MM.1S (cell line): Measurements from ENCODE around the gene ITM2B.

ENCODE experiments used
- DNase-seq: peaks from one replicate; pipeline ENCODE4 v3.0.0-alpha.2; 2015
- H2AFZ ChIP-seq: fragments of 300-600 bp; sonication (generic); 2 replicates; pipeline ENCODE4 v1.6.0; 2016; ENCODE audit warnings: antibody characterized with exemption, low read length
- H3F3A ChIP-seq: fragments of 300-600 bp; sonication (generic); 2 replicates; pipeline ENCODE4 v1.6.1; 2016; ENCODE audit warnings: mild to moderate bottlenecking, antibody characterized with exemption, low read length, moderate library complexity, mixed read lengths; ENCODE audit not compliant: insufficient read depth
- H3K27ac ChIP-seq: fragments of 300-600 bp; sonication (generic); 2 replicates; pipeline ENCODE4 v1.5.1; 2016; ENCODE audit warnings: mild to moderate bottlenecking, low read length
- H3K27me3 ChIP-seq: fragments of 300-600 bp; sonication (generic); replicated peaks from 2 replicates; pipeline ENCODE4 v1.6.0; 2016; ENCODE audit warnings: low read length; ENCODE audit not compliant: insufficient read depth
- H3K36me3 ChIP-seq: fragments of 300-600 bp; sonication (generic); replicated peaks from 2 replicates; pipeline ENCODE4 v1.6.1; 2016; ENCODE audit warnings: mild to moderate bottlenecking, low read length, mixed read lengths; ENCODE audit not compliant: insufficient read depth
- H3K4me1 ChIP-seq: fragments of 300-600 bp; sonication (generic); 2 replicates; pipeline ENCODE4 v1.6.1; 2016; ENCODE audit warnings: low read length, mixed read lengths
- H3K4me2 ChIP-seq: fragments of 300-600 bp; sonication (generic); 2 replicates; pipeline ENCODE4 v1.6.0; 2016; ENCODE audit warnings: low read depth, low read length
- H3K4me3 ChIP-seq: fragments of 300-600 bp; sonication (generic); 2 replicates; pipeline ENCODE4 v1.5.1; 2016; ENCODE audit warnings: low read length, mixed read lengths
- H3K79me2 ChIP-seq: fragments of 300-600 bp; sonication (generic); 2 replicates; pipeline ENCODE4 v1.6.1; 2016; ENCODE audit warnings: mixed run types, low read length, mixed read lengths
- H3K9ac ChIP-seq: fragments of 300-600 bp; sonication (generic); 2 replicates; pipeline ENCODE4 v1.6.1; 2016; ENCODE audit warnings: low read length, mixed read lengths
- H3K9me2 ChIP-seq: fragments of 300-600 bp; sonication (generic); replicated peaks from 2 replicates; pipeline ENCODE4 v1.6.1; 2016; ENCODE audit warnings: mild to moderate bottlenecking, low read length, mixed read lengths; ENCODE audit not compliant: insufficient read depth
- H3K9me3 ChIP-seq: fragments of 300-600 bp; sonication (generic); replicated peaks from 2 replicates; pipeline ENCODE4 v1.6.1; 2016; ENCODE audit warnings: mild to moderate bottlenecking, low read length, mixed read lengths; ENCODE audit not compliant: insufficient read depth
- H4K20me1 ChIP-seq: fragments of 300-600 bp; sonication (generic); 2 replicates; pipeline ENCODE4 v1.6.1; 2016; ENCODE audit warnings: mild to moderate bottlenecking, low read length, moderate library complexity, mixed read lengths; ENCODE audit not compliant: insufficient read depth
- CTCF ChIP-seq: fragments of 300-600 bp; sonication (generic); IDR thresholded peaks from 2 replicates; pipeline ENCODE4 v1.5.1; 2016; ENCODE audit warnings: antibody characterized with exemption, low read length, mixed read lengths
- EZH2 ChIP-seq: fragments of 300-600 bp; sonication (generic); optimal IDR thresholded peaks from 2 replicates; pipeline ENCODE3; 2017; ENCODE audit warnings: low read depth, mild to moderate bottlenecking, antibody characterized with exemption, low read length, mixed read lengths
- EZH2phosphoT487 ChIP-seq: fragments of 300-600 bp; sonication (generic); IDR thresholded peaks from 2 replicates; pipeline ENCODE4 v1.6.1; 2018; ENCODE audit warnings: antibody characterized with exemption, low read length

The ITM2B gene

GRCh38 chr13:48231933-48232332, 1.1 kb upstream of the ITM2B start:
- Histone ChIP-seq H3K9me2 (no peaks in the 10 kb centered on the region), H3K4me3 (no peak overlapping the region), H3K4me2 (no peak overlapping the region), H3K9me3 (no peaks in the 10 kb centered on the region), H3K9ac (no peak overlapping the region), H3K27me3 (no peaks in the 10 kb centered on the region), H2AFZ (no peak overlapping the region), H3K27ac (no peak overlapping the region), H3K36me3 (no peaks in the 10 kb centered on the region), H3K4me1 (no peaks in the 10 kb centered on the region), H3K79me2 (peaks cover 5% of the 10 kb centered on the region; the same call in 1 of the 2 replicates), H3F3A (no peaks in the 10 kb centered on the region), H4K20me1 (no peaks in the 10 kb centered on the region)
- no peak for DNase-seq
- TF ChIP-seq EZH2: no peak
- no peak for TF ChIP-seq CTCF

- Histone ChIP-seq H3F3A (no peaks in the 10 kb centered on the region), H3K4me3 (peak overlapping the region; percentile 61; the same call in 1 of the 2 replicates), H3K27me3 (no peaks in the 10 kb centered on the region), H3K27ac (no peak overlapping the region), H3K36me3 (no peaks in the 10 kb centered on the region), H3K9me3 (no peaks in the 10 kb centered on the region), H3K79me2 (peaks cover 5% of the 10 kb centered on the region; the same call in 1 of the 2 replicates), H3K9ac (no peak overlapping the region), H4K20me1 (no peaks in the 10 kb centered on the region), H3K9me2 (no peaks in the 10 kb centered on the region), H3K4me1 (no peaks in the 10 kb centered on the region), H2AFZ (peak overlapping the region; percentile 56; the same call in 1 of the 2 replicates), H3K4me2 (peak overlapping the region; percentile 51)
- TF ChIP-seq EZH2phosphoT487 (no peak), CTCF (no peak), EZH2 (no peak)
- no peak for DNase-seq
These were observed 473 bp upstream of the ITM2B start for GRCh38 chr13:48232420-48233045.

GRCh38 chr13:48233889-48234488, 983 bp downstream of the ITM2B start:
- Histone ChIP-seq H3K27ac (peak overlapping the region; percentile 53; the same call in 1 of the 2 replicates), H3K36me3 (no peaks in the 10 kb centered on the region), H3F3A (no peaks in the 10 kb centered on the region), H3K9ac (peak overlapping the region; percentile 79), H2AFZ (peak overlapping the region; percentile 21; the same call in 1 of the 2 replicates), H3K4me1 (no peaks in the 10 kb centered on the region), H3K27me3 (no peaks in the 10 kb centered on the region), H3K4me3 (peak overlapping the region; percentile 80), H3K79me2 (peaks cover 5% of the 10 kb centered on the region; the same call in 1 of the 2 replicates), H3K9me3 (no peaks in the 10 kb centered on the region), H3K4me2 (peak overlapping the region; percentile 30; the same call in 1 of the 2 replicates), H4K20me1 (no peaks in the 10 kb centered on the region), H3K9me2 (no peaks in the 10 kb centered on the region)
- no peak for TF ChIP-seq EZH2
- TF ChIP-seq CTCF: no peak
- no peak for TF ChIP-seq EZH2phosphoT487
- DNase-seq: no peak
